ENCODE measurements around the gene DIS3L.
"Not testable (repeated sequence)": the region's sequence is repeated elsewhere in the genome, so short reads cannot be mapped to it uniquely, and the experiment has no call there.

Gene DIS3L

GRCh38 chr15:66326051-66326450 lies 32.7 kb downstream of the DIS3L start:
- Histone ChIP-seq H4K8ac (ENCODE audit: low read length) (no peak overlapping the region), H2AFZ (ENCODE audit: low read depth, low read length) (no peak overlapping the region), H2AK5ac (ENCODE audit: low read length, severe bottlenecking) (no peak overlapping the region), H3K18ac (ENCODE audit: low read depth in 1 of 2, low read length in 2 of 2) (no peak overlapping the region), H3K4me3 (ENCODE audit: insufficient read depth in 1 of 2, low read depth in 1 of 2, low read length in 2 of 2) (no peak overlapping the region), H3K27ac (ENCODE audit: low read length, poor library complexity, severe bottlenecking) (no peak overlapping the region), H3K4me2 (ENCODE audit: low read length, poor library complexity, severe bottlenecking) (no peak overlapping the region), H3K36me3 (ENCODE audit: control insufficient read depth in 1 of 2, insufficient read depth in 2 of 2, low read depth in 1 of 2, low read length in 2 of 2) (peaks cover 24 to 84% of the 10 kb centered on the region in 2 experiments), H2BK120ac (ENCODE audit: low read depth, low read length) (no peak overlapping the region), H2BK15ac (ENCODE audit: low read depth, poor library complexity, severe bottlenecking) (no peak overlapping the region), H3K14ac (ENCODE audit: low read length in 2 of 2) (no peak overlapping the region), H3K9ac (ENCODE audit: low read length) (no peak overlapping the region), H2BK5ac (ENCODE audit: low read depth, low read length, poor library complexity, severe bottlenecking) (no peak overlapping the region), H4K91ac (ENCODE audit: low read length) (peak overlapping the region; percentile 39), H3K27me3 (ENCODE audit: control insufficient read depth in 1 of 2, insufficient read depth in 1 of 2, low read length in 2 of 2) (no peaks in the 10 kb centered on the region), H3K9me3 (ENCODE audit: control insufficient read depth, low read length) (no peaks in the 10 kb centered on the region), H2BK12ac (ENCODE audit: low read length in 2 of 2) (no peak overlapping the region), H3K79me1 (replicated peaks; ENCODE audit: low read length, poor library complexity, severe bottlenecking) (peaks cover 4% of the 10 kb centered on the region), H3K4me1 (ENCODE audit: control insufficient read depth, insufficient read depth, low read depth, low read length) (no peaks in the 10 kb centered on the region), H3K4ac (ENCODE audit: low read depth in 1 of 2, low read length in 2 of 2) (no peak overlapping the region), H3K23ac (ENCODE audit: low read length in 2 of 2) (no peak overlapping the region)
- DNase-seq = no peak
- WGBS = 99% methylated on average over 11 of the region's 11 CpGs

GRCh38 chr15:66327736-66328135 lies 34.4 kb downstream of the DIS3L start:
- H3K14ac ChIP-seq (ENCODE audit: low read length in 2 of 2) = no peak overlapping the region
- no peak overlapping the region for H3K4ac ChIP-seq (ENCODE audit: low read depth in 1 of 2, low read length in 2 of 2)
- H3K79me1 ChIP-seq (replicated peaks; ENCODE audit: low read length, poor library complexity, severe bottlenecking) = peaks cover 3% of the 10 kb centered on the region
- H3K4me2 ChIP-seq (ENCODE audit: low read length, poor library complexity, severe bottlenecking) = no peak overlapping the region
- no peak overlapping the region for H3K23ac ChIP-seq (ENCODE audit: low read length in 2 of 2)
- no peak overlapping the region for H2AK5ac ChIP-seq (ENCODE audit: low read length, severe bottlenecking)
- no peak overlapping the region for H3K18ac ChIP-seq (ENCODE audit: low read depth in 1 of 2, low read length in 2 of 2)
- no peak overlapping the region for H2BK15ac ChIP-seq (ENCODE audit: low read depth, poor library complexity, severe bottlenecking)
- H3K4me1 ChIP-seq (ENCODE audit: control insufficient read depth, insufficient read depth, low read depth, low read length) = no peaks in the 10 kb centered on the region
- no peak overlapping the region for H2BK12ac ChIP-seq (ENCODE audit: low read length in 2 of 2)
- no peak overlapping the region for H2BK120ac ChIP-seq (ENCODE audit: low read depth, low read length)
- WGBS = 100% methylated on average over 4 of the region's 4 CpGs
- DNase-seq = no peak
- no peak overlapping the region for H4K8ac ChIP-seq (ENCODE audit: low read length)
- no peak overlapping the region for H3K4me3 ChIP-seq (ENCODE audit: insufficient read depth in 1 of 2, low read depth in 1 of 2, low read length in 2 of 2)
- no peak overlapping the region for H4K91ac ChIP-seq (ENCODE audit: low read length)
- no peaks in the 10 kb centered on the region for H3K27me3 ChIP-seq (ENCODE audit: control insufficient read depth in 1 of 2, insufficient read depth in 1 of 2, low read length in 2 of 2)
- no peak overlapping the region for H3K9ac ChIP-seq (ENCODE audit: low read length)
- peaks cover 24 to 87% of the 10 kb centered on the region in 2 experiments for H3K36me3 ChIP-seq (ENCODE audit: control insufficient read depth in 1 of 2, insufficient read depth in 2 of 2, low read depth in 1 of 2, low read length in 2 of 2)
- H2AFZ ChIP-seq (ENCODE audit: low read depth, low read length) = no peak overlapping the region
- no peaks in the 10 kb centered on the region for H3K9me3 ChIP-seq (ENCODE audit: control insufficient read depth, low read length)
- H3K27ac ChIP-seq (ENCODE audit: low read length, poor library complexity, severe bottlenecking) = no peak overlapping the region
- H2BK5ac ChIP-seq (ENCODE audit: low read depth, low read length, poor library complexity, severe bottlenecking) = no peak overlapping the region

GRCh38 chr15:66328771-66329170 lies 35.4 kb downstream of the DIS3L start:
- Histone ChIP-seq H3K36me3 (ENCODE audit: control insufficient read depth in 1 of 2, insufficient read depth in 2 of 2, low read depth in 1 of 2, low read length in 2 of 2) (peaks cover 18 to 84% of the 10 kb centered on the region in 2 experiments), H3K27me3 (ENCODE audit: control insufficient read depth in 1 of 2, insufficient read depth in 1 of 2, low read length in 2 of 2) (no peaks in the 10 kb centered on the region), H2BK15ac (ENCODE audit: low read depth, poor library complexity, severe bottlenecking) (no peak overlapping the region), H3K18ac (ENCODE audit: low read depth in 1 of 2, low read length in 2 of 2) (no peak overlapping the region), H3K4me1 (ENCODE audit: control insufficient read depth, insufficient read depth, low read depth, low read length) (no peaks in the 10 kb centered on the region), H2BK120ac (ENCODE audit: low read depth, low read length) (no peak overlapping the region), H3K9me3 (ENCODE audit: control insufficient read depth, low read length) (no peaks in the 10 kb centered on the region), H3K4ac (ENCODE audit: low read depth in 1 of 2, low read length in 2 of 2) (no peak overlapping the region), H2AFZ (ENCODE audit: low read depth, low read length) (no peak overlapping the region), H2AK5ac (ENCODE audit: low read length, severe bottlenecking) (no peak overlapping the region), H3K9ac (ENCODE audit: low read length) (no peak overlapping the region), H2BK5ac (ENCODE audit: low read depth, low read length, poor library complexity, severe bottlenecking) (no peak overlapping the region), H2BK12ac (ENCODE audit: low read length in 2 of 2) (no peak overlapping the region), H3K23ac (ENCODE audit: low read length in 2 of 2) (no peak overlapping the region), H4K91ac (ENCODE audit: low read length) (no peak overlapping the region), H3K14ac (ENCODE audit: low read length in 2 of 2) (no peak overlapping the region), H4K8ac (ENCODE audit: low read length) (no peak overlapping the region), H3K27ac (ENCODE audit: low read length, poor library complexity, severe bottlenecking) (no peak overlapping the region), H3K4me2 (ENCODE audit: low read length, poor library complexity, severe bottlenecking) (no peak overlapping the region), H3K79me1 (replicated peaks; ENCODE audit: low read length, poor library complexity, severe bottlenecking) (peaks cover 3% of the 10 kb centered on the region), H3K4me3 (ENCODE audit: insufficient read depth in 1 of 2, low read depth in 1 of 2, low read length in 2 of 2) (no peak overlapping the region)
- WGBS = 93% methylated on average over 13 of the region's 14 CpGs
- no peak for DNase-seq

GRCh38 chr15:66348530-66348929 lies 55.2 kb downstream of the DIS3L start:
- H3K79me1 ChIP-seq (replicated peaks; ENCODE audit: low read length, poor library complexity, severe bottlenecking); H2BK12ac ChIP-seq (ENCODE audit: low read length in 2 of 2); H3K23ac ChIP-seq (ENCODE audit: low read length in 2 of 2); H3K18ac ChIP-seq (ENCODE audit: low read depth in 1 of 2, low read length in 2 of 2); H3K9me3 ChIP-seq (ENCODE audit: control insufficient read depth, low read length); H2BK120ac ChIP-seq (ENCODE audit: low read depth, low read length); H3K9ac ChIP-seq (ENCODE audit: low read length); H4K8ac ChIP-seq (ENCODE audit: low read length); DNase-seq; H4K91ac ChIP-seq (ENCODE audit: low read length); H3K27me3 ChIP-seq (ENCODE audit: control insufficient read depth in 1 of 2, insufficient read depth in 1 of 2, low read length in 2 of 2); H2AK5ac ChIP-seq (ENCODE audit: low read length, severe bottlenecking); H3K4me1 ChIP-seq (ENCODE audit: control insufficient read depth, insufficient read depth, low read depth, low read length); H3K4ac ChIP-seq (ENCODE audit: low read depth in 1 of 2, low read length in 2 of 2); H3K4me3 ChIP-seq (ENCODE audit: insufficient read depth in 1 of 2, low read depth in 1 of 2, low read length in 2 of 2); H2BK5ac ChIP-seq (ENCODE audit: low read depth, low read length, poor library complexity, severe bottlenecking); H2BK15ac ChIP-seq (ENCODE audit: low read depth, poor library complexity, severe bottlenecking); H3K27ac ChIP-seq (ENCODE audit: low read length, poor library complexity, severe bottlenecking); H2AFZ ChIP-seq (ENCODE audit: low read depth, low read length); H3K4me2 ChIP-seq (ENCODE audit: low read length, poor library complexity, severe bottlenecking); H3K14ac ChIP-seq (ENCODE audit: low read length in 2 of 2): not testable (repeated sequence)
- H3K36me3 ChIP-seq (ENCODE audit: control insufficient read depth in 1 of 2, insufficient read depth in 2 of 2, low read depth in 1 of 2, low read length in 2 of 2) = peaks cover 6 to 33% of the 10 kb centered on the region in 2 experiments
- WGBS = 80% methylated on average over 5 of the region's 5 CpGs
